Heart left ventricle (tissue), 16 donors: ENCODE results near the gene TAF4B. TPM values are rescaled to one million over a fixed set of nuclear protein-coding genes. Genes with fewer than 3 reads are reported as not detected.

Experiments
- ATAC-seq, 4 donors: fragments of 200-7000 bp; cut with Tn5 transposase; one replicate each; pipeline ENCODE4 v1.9.1; 2020 to 2022; ENCODE audit warnings: moderate library complexity in 4 of 4, mild to moderate bottlenecking in 3 of 4, moderate number of reproducible peaks in 1 of 4
- DNase-seq, 5 donors: peaks; one replicate each; pipeline ENCODE4 v3.0.0-alpha.2; 2020
- H3K27ac ChIP-seq, 12 donors: fragments of 200-600 bp; sonication (generic) in 4 of 12; one replicate each; pipeline versions ENCODE4 v1.5.0 to v1.8.0; 2016 to 2022; ENCODE audit warnings: mild to moderate bottlenecking in 2 of 12
- H3K27me3 ChIP-seq, 9 donors: fragments of 200-600 bp; sonication (generic) in 2 of 9; one replicate each; pipeline versions ENCODE4 v1.5.1 to v1.8.0; 2016 to 2022; ENCODE audit warnings: mild to moderate bottlenecking in 3 of 9
- H3K36me3 ChIP-seq, 9 donors: fragments of 200-600 bp; sonication (generic) in 2 of 9; one replicate each; pipeline versions ENCODE4 v1.5.0 to v1.8.0; 2018 to 2022; ENCODE audit warnings: mild to moderate bottlenecking in 2 of 9
- H3K4me1 ChIP-seq, 12 donors: fragments of 200-600 bp; sonication (generic) in 4 of 12; one replicate each; pipeline versions ENCODE4 v1.5.0 to v1.8.0; 2016 to 2022; ENCODE audit warnings: mild to moderate bottlenecking in 3 of 12
- H3K4me3 ChIP-seq, 12 donors: fragments of 200-600 bp; sonication (generic) in 4 of 12; one replicate each; pipeline versions ENCODE4 v1.5.0 to v1.8.0; 2017 to 2022; ENCODE audit warnings: mild to moderate bottlenecking in 9 of 12, moderate library complexity in 4 of 12
- H3K9me3 ChIP-seq, 12 donors: fragments of 200-600 bp; sonication (generic) in 4 of 12; one replicate each; pipeline versions ENCODE4 v1.5.0 to v1.8.0; 2016 to 2022; ENCODE audit warnings: mild to moderate bottlenecking in 1 of 12
- POLR2A ChIP-seq, 2 donors: fragments of 450-650 bp; IDR thresholded peaks; one replicate each; pipeline ENCODE4 v1.6.1; 2017; ENCODE audit warnings: antibody characterized with exemption in 2 of 2, mild to moderate bottlenecking in 2 of 2, moderate library complexity in 2 of 2
- WGBS, 4 donors: extraction: QIAGEN DNeasy Blood & Tissue Kit in 2 of 4; methylation state at CpG; one replicate each; pipeline versions ENCODE4 v1.1.5 to v1.1.7; 2013 to 2018; 5-methylcytosine and 5-hydroxymethylcytosine counted together
- intact Hi-C, 10 donors: fragments of 100-400 bp; cut with DNase I; formaldehyde crosslinking; loops; one replicate each; pipeline versions ENCODE4 v1.11.1 to v1.14.2; 2022
- polyA plus RNA-seq, 2 donors: library from polyadenylated mRNA; stranded (reverse); fragments of 200-250 nt; gene quantifications; one replicate each; pipeline ENCODE4 v1.2.3, GENCODE V29; 2013
- total RNA-seq, 9 donors: library from RNA; depleted of rRNA in 2 of 9; stranded (reverse); fragments of >200 nt in 2 of 9; fragmentation: NEBNext Ultra II Directional in 3 of 9; extraction: Animal tissue kit (Norgen Biotek cat#: 25700) in 3 of 9; gene quantifications; one replicate each; pipeline versions ENCODE4 v1.1.0 to v1.2.4, GENCODE V29; 2016 to 2023
- TF ChIP-seq, protein P1 (sequence below), 12 donors: fragments of 200-600 bp; sonication (generic) in 4 of 12; IDR thresholded peaks; one replicate each; pipeline versions ENCODE4 v1.5.0 to v1.8.0; 2018 to 2022; ENCODE audit warnings: antibody characterized with exemption in 12 of 12, mild to moderate bottlenecking in 5 of 12
- donor health status: ischemic (EF 13 %, LVEDD 7.1; RV severe dilation, severe dysfunction).
- donor health status: healthy with polysubstance abuse.
- donor health status: DM: no; HTN: yes; CAD: no.
- donor health status: DM: no; HTN: no; CAD: no.
- donor health status: ischemic (EF 25% LVEDD 6.9; RV normal size, moderate dysfunction).
- donor health status: ischemic (EF 25% LVEDD 5.7; RV mildly dilated, moderate dysfunction).
- donor health status: healthy.
- donor health status: DM: yes; HTN: yes; CAD: no.
- donor health status: ischemic (EF 35%, LVEDD 5.7; RV mildly dilated, moderate dysfunction).
- donor health status: nonischemic (EF 11% LVEDD 7.7; RV severe dilation, severe dysfunction).
- donor health status: DM: yes; HTN: yes; CAD: no.
- donor health status: PGD.
- donor health status: ischemic (EF 29% LVEDD 5.4; RV normal size, mild dysfunction).
- donor health status: nonischemic (EF 23%, LVEDD 6.1; RV moderate dilation, normal function).

Gene TAF4B
- total and polyA plus RNA-seq, 11 donors, result 0.38 to 3.6 (median 1.6) TPM

DNA sequence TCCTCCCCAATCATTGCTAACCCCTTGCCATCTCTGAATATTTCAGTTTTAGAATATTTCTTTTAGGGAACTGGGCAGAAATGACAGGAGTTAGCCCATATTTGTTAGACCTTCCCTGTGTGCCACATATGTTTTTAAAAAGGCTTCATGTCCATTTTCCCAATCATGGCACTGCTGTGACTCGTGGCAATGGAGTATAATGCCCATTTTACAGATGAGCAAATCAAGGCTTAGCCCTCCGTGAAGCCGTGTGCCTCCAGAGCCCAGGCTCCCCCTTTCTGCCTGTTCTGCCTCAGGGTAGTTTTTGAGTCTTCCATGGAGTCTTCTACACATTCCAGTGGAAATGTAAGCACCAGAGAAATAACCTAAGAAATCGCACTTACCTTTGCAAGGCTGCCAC is 192.0 kb downstream of the TAF4B start:
- WGBS, 4 donors, result 91 to 94% (median 92%) methylated on average over 4 of the region's 4 CpGs
- no peaks in the 10 kb centered on the region for H3K9me3 ChIP-seq
- ATAC-seq, result no peak
- no peaks in the 10 kb centered on the region for H3K27me3 ChIP-seq
- H3K27ac ChIP-seq, result no peak overlapping the region
- H3K36me3 ChIP-seq, result no peaks in the 10 kb centered on the region
- DNase-seq, result no peak
- no peak overlapping the region for H3K4me3 ChIP-seq
- no peak for TF ChIP-seq POLR2A (IDR thresholded peaks at IDR 0.05)
- TF ChIP-seq, protein P1, sequence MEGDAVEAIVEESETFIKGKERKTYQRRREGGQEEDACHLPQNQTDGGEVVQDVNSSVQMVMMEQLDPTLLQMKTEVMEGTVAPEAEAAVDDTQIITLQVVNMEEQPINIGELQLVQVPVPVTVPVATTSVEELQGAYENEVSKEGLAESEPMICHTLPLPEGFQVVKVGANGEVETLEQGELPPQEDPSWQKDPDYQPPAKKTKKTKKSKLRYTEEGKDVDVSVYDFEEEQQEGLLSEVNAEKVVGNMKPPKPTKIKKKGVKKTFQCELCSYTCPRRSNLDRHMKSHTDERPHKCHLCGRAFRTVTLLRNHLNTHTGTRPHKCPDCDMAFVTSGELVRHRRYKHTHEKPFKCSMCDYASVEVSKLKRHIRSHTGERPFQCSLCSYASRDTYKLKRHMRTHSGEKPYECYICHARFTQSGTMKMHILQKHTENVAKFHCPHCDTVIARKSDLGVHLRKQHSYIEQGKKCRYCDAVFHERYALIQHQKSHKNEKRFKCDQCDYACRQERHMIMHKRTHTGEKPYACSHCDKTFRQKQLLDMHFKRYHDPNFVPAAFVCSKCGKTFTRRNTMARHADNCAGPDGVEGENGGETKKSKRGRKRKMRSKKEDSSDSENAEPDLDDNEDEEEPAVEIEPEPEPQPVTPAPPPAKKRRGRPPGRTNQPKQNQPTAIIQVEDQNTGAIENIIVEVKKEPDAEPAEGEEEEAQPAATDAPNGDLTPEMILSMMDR (IDR thresholded peaks at IDR 0.05), result no peak
- H3K4me1 ChIP-seq, result no peaks in the 10 kb centered on the region
- intact Hi-C loops, result no loop called here

DNA sequence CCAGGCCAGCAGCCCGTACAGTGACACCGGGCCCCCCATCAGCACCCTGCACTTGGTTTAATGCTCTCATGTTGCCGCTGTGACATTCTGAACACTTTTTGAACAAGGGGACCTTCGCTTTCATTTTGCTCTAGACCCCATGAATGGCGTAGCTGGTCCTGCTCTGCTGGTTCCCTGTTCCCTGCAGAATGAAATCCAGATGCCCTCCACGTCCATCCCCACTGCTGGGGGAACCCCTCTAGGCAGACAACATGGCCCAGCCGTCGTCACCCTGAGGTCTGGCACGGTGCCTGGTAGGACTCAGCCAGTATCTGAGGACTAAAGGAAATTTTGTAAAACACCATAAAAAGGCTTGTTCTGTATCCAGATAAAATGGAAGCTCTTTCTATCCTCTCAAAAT is 193.5 kb downstream of the TAF4B start:
- H3K4me3 ChIP-seq, result no peak overlapping the region
- no peaks in the 10 kb centered on the region for H3K27me3 ChIP-seq
- 73 to 74% (median 73%) methylated on average over 9 of the region's 9 CpGs for WGBS, 4 donors
- no peak for ATAC-seq
- H3K36me3 ChIP-seq, result no peaks in the 10 kb centered on the region
- intact Hi-C loops, result no loop called here
- no peak overlapping the region for H3K27ac ChIP-seq
- H3K9me3 ChIP-seq, result no peaks in the 10 kb centered on the region
- H3K4me1 ChIP-seq, result no peaks in the 10 kb centered on the region
- TF ChIP-seq POLR2A (IDR thresholded peaks at IDR 0.05), result no peak
- TF ChIP-seq, protein P1 (IDR thresholded peaks at IDR 0.05), result no peak
- DNase-seq, result no peak

DNA sequence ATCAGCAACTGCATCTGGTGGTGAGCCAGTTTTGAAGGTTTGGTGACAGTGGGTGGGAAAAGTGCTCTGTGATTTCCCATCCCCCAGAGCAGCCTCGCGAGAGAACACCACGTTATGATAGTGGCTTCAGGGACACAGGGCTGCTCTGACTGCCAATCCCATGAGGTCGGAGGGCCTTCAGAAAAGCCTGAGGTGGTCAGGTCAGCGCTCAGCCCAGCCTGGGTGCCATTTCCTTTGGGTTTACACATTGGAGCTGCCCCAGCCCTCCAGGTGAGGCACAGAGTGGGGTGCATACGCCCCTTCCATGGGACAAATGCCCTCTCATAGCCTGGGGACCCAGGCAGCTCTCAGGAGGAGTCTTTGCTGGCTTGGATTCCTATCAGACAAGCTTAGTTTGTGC is 195.3 kb downstream of the TAF4B start:
- no peaks in the 10 kb centered on the region for H3K4me1 ChIP-seq
- no peak for DNase-seq
- TF ChIP-seq POLR2A (IDR thresholded peaks at IDR 0.05), result no peak
- TF ChIP-seq, protein P1 (IDR thresholded peaks at IDR 0.05), result no peak
- H3K27ac ChIP-seq, result no peak overlapping the region
- 67 to 90% (median 81%) methylated on average over 3 to 6 of the region's 6 CpGs for WGBS, 4 donors
- no peak for ATAC-seq
- no peaks in the 10 kb centered on the region for H3K9me3 ChIP-seq
- intact Hi-C loops, result no loop called here
- H3K36me3 ChIP-seq, result no peaks in the 10 kb centered on the region
- no peak overlapping the region for H3K4me3 ChIP-seq
- no peaks in the 10 kb centered on the region for H3K27me3 ChIP-seq

DNA sequence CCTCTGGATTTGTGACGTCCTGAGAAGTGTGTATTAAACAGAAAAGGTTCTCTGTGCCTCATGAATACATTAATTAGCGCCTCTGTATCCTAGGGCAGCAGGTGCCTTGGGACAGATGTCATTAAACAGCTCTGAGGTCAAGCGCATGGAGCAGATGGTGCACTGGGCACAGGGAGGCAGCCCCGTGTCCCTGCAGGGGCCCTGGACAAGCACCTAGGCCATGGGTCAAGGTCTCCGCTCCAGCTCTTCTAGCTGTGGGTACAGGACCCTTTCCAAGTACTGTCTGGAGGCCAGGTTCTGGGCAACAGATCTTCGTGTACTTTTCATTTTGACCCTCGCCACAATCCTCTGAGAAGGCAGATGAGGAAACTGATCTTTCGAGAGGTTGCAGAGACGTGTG is 195.7 kb downstream of the TAF4B start:
- Histone ChIP-seq H3K27ac (no peak overlapping the region), H3K27me3 (no peaks in the 10 kb centered on the region), H3K4me3 (no peak overlapping the region), H3K9me3 (no peaks in the 10 kb centered on the region), H3K36me3 (no peaks in the 10 kb centered on the region), H3K4me1 (no peaks in the 10 kb centered on the region)
- TF ChIP-seq, protein P1 (IDR thresholded peaks at IDR 0.05), result no peak
- no peak for TF ChIP-seq POLR2A (IDR thresholded peaks at IDR 0.05)
- intact Hi-C loops, result no loop called here
- DNase-seq, result no peak
- no peak for ATAC-seq
- WGBS, 4 donors, result 87 to 92% (median 88%) methylated on average over 9 of the region's 9 CpGs
